ENCODE measurements around the gene GAS7. TPM values are rescaled to one million over a fixed set of nuclear protein-coding genes. Genes with fewer than 3 reads are reported as not detected.

The GAS7 gene
- total RNA-seq, 4 donors from 2014 or later, result 24.7 to 43.3 (median 38.4) TPM

DNA sequence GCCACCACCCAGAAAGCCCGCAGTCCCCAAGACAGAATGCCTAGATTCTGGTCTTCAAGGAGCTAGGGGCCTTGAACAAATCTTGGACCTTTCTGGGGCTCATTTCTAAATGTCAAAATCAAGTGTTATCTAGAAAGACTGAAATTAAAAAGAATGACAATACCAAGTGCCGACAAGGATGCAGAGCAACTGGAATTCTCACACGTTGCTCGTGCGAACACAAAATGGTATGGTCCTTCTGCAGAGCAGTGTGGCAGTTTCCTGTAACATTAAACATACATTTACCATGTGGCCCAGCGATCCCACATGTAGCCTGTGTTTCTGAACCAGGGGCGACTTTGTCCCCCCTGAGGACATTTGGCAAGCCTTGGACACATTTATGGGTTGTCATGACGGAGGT lies 137.9 kb downstream of the GAS7 start:
- TF ChIP-seq, protein P1, sequence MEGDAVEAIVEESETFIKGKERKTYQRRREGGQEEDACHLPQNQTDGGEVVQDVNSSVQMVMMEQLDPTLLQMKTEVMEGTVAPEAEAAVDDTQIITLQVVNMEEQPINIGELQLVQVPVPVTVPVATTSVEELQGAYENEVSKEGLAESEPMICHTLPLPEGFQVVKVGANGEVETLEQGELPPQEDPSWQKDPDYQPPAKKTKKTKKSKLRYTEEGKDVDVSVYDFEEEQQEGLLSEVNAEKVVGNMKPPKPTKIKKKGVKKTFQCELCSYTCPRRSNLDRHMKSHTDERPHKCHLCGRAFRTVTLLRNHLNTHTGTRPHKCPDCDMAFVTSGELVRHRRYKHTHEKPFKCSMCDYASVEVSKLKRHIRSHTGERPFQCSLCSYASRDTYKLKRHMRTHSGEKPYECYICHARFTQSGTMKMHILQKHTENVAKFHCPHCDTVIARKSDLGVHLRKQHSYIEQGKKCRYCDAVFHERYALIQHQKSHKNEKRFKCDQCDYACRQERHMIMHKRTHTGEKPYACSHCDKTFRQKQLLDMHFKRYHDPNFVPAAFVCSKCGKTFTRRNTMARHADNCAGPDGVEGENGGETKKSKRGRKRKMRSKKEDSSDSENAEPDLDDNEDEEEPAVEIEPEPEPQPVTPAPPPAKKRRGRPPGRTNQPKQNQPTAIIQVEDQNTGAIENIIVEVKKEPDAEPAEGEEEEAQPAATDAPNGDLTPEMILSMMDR (IDR thresholded peaks at IDR 0.05; ENCODE audit: low read depth), result no peak

DNA sequence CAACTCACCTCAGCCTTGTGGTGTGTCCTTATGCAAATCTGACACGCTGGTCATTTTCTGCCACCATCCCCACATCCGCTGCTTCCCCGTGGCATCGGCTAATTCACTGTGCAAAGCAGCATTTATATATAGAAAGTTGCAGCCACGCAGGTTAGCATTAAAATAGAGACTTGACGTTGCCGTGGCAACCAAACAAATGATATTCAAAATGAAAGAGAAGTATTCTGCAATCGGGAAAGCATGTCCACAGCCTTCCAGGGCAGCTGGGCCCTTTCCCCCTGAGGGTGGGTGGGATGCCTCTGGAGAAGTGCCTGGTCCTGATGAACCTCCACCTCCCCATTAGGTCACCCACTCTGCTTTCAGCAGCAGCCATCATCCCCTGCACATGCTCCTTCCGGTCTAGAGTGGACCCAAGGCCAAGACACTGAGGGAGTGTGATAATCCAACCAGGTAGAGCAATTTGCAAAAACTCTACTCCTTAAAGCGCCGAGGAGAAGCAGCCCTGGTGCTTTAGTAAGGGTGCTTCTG lies 138.7 kb downstream of the GAS7 start:
- TF ChIP-seq, protein P1 (IDR thresholded peaks at IDR 0.05; ENCODE audit: low read depth), result no peak

DNA sequence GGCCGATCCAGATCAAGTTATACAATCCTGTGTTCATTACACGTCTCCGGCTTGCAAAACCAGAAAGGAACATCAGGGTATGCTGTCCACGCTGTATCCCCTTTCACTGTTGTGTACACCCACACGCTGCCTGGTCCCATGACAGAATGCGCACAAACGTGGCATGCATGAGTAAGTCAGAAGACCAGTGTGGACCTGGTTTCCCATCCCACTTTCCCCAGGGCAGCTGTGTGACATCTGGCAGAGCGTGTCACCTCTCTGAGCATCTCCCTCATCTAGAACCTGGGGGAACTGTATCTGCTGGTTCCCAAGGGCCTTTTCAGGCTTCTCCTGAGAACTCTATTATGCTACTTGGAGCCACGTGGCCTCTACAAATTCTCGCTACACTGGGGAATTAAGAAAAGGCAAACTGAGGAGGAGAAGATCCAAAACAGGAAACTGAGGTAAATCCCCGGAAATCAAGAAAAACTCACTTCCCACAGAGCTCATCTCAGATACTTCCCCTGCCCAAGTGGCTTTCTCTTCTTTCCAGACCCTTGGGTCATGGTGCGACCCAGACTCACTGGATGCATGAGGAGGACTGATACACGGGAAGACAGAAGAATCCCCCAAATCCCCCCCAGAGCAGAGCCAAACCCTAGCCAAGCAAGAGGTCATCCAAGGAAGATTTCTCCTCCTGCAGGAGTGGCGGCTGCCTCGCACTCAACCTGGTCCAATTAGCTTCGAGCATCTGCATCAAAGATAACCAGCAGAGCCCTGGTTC lies 139.3 kb downstream of the GAS7 start:
- TF ChIP-seq, protein P1 (IDR thresholded peaks at IDR 0.05; ENCODE audit: low read depth), result no peak

DNA sequence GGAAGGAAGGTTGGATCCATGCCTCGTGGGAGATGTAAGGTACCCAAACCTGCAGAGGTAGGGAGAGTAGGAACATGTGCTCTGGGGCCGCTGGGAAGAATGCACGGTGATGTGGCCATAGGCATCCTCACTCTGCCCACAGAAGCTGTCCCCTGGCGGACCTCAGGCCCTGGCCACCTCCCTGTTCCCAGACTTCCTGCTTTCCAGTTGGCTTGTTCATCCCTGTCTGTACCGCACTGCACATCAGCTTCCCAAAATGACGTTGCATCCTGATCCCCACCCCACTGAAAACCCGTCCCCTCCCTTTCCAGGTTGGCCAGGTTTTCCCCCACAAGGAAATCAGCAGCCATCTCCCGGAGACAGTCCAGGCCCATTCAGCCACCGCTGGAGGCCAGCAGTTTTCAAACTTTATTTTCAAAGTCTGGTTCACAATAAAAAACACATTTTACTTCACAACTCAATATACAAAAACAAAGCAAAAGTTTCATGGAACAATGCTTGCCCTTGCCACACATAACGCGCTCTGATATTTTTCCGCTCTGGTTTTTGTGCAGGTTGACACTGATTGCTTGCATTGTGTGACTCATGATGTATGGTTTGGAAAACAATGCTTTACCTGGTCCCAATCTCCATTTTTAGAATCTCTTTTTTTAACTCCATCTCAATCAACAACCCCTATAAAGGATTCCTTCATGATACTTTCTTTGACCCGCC lies 143.0 kb downstream of the GAS7 start:
- TF ChIP-seq, protein P1 (IDR thresholded peaks at IDR 0.05; ENCODE audit: low read depth), result no peak

DNA sequence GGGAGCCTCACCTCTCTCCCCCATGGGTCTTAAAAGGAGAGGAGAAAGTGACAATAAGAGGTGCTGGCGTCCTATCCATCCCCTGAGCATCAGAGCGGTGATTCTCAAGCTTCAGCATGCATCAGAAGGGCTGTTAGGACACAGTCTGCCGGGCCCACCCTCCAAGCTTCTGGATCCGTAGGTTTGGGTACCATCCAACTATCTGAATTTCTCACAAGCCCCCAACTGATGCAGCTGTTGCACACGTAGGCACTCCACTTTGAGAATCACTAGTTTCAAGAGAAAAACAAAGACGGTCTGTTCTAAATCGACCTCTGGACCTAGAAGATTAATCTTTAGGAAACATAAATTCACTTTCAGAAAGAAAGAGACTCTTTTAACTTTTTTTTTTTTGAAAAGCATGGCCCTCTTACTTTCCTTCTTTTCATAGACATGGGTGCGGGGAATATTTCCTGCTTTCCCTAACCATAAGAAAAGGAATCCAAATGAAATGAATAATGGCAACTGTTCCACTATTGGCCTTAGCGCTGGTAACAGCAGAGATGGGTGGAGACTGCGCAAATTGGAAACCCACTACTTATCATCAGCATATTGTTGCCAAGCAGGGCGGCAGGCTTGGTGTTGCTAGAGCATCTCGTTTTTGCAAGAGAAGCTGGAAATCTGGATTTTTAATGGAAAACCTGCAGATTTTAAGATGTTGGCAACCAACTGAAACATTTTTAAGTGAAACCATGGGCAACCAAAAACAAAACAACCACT lies 144.4 kb downstream of the GAS7 start:
- TF ChIP-seq, protein P1 (IDR thresholded peaks at IDR 0.05; ENCODE audit: low read depth), result no peak

DNA sequence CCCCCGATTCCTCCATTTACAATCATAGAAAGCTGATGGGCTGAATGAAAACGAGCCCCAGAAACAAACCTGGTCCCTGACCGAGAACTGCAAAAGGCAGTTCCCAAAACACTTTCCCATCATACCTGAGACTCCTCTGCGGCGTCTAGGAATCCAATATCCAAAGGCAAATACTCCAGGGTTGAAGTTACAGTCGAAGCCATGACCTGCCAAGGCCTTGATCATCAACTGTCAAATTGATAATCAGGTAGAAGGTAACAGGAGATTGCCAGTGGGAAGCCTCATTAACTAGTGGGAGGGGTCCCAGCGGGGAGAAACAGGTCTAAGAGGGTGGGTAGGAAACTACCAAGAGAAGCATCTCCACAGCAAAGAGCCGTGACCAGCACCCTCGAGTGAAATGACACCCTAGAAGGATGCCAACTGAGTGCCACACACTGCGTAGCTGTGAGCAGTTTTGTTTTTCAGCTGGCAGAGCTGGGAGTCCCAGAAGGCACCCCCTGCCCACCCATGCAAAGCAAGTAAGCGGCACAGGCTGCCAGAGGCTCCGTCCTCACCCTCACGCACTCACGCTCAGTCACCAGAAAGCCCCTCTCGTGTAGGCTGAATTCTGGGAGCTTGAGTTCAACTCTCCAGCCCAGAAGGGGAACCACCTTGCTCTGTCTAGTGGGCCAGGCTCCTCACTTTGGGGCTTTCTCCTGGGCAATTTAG lies 146.1 kb downstream of the GAS7 start:
- TF ChIP-seq, protein P1 (IDR thresholded peaks at IDR 0.05; ENCODE audit: low read depth), result no peak

All from subcutaneous adipose tissue (tissue), 4 donors.